PC-3 (cell line): ENCODE data around the gene CARD19.

ENCODE experiments used
- EZH2 ChIP-seq: fragments of 300-600 bp; sonication (generic); IDR thresholded peaks from one replicate; pipeline ENCODE4 v1.6.1; 2017; ENCODE audit warnings: antibody characterized with exemption, mild to moderate bottlenecking, low read length; ENCODE audit not compliant: unreplicated experiment
- EZH2phosphoT487 ChIP-seq: fragments of 300-600 bp; sonication (generic); IDR thresholded peaks from 2 replicates; pipeline ENCODE4 v1.6.1; 2018; ENCODE audit warnings: mild to moderate bottlenecking, antibody characterized with exemption, low read length, borderline replicate concordance
- TF ChIP-seq, protein P1 (sequence below): fragments of 300-600 bp; sonication (generic); conservative IDR thresholded peaks from 2 replicates; pipeline ENCODE4 v1.5.1; 2017; ENCODE audit warnings: antibody characterized with exemption, low read depth, mild to moderate bottlenecking, low read length

DNA sequence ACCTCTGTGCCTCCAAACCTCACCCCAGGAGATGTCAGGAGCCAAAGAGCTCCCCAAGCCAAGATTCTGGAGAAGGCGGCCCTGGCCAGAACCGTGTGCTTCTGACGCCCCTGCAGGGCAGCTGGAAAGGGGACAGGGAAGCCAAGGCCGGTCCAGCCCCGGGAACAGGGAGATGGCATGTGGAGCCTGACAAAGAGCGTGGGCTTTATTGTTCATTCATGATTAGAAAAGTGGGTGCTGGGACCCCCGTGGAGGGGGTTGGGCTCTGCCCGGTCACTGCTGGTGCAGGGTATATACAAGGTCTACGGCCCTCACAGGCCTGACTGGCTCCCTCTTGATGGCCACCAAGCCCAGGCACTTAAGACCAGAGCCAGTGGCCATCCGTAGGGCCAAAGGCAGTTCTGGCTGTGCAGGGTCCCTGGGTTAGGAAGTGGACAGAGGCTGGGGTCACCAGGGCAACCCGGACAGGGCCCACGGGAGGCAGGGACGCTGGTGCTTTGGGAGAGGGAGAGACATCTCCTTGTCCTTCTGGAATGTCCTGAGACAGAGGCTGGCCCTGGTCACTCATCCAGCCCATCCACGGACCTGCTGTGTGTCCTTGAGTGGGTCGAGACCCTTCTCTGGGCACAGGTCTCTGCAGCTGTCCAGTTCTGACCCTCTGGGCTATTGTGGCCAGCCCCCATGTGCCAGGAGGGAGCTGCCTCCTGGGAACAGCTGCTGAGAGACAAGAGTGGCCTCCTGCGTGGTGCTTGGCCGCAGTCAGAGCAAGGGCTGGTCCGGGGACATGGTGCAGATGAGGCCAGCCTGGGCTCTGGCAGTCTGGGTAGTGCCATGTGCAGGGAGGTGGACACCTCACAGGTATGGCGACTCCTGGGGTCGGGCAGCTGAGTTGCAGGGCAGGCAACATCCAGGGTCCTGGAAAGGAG lies 25.6 kb downstream of the CARD19 start:
- TF ChIP-seq, protein P1, sequence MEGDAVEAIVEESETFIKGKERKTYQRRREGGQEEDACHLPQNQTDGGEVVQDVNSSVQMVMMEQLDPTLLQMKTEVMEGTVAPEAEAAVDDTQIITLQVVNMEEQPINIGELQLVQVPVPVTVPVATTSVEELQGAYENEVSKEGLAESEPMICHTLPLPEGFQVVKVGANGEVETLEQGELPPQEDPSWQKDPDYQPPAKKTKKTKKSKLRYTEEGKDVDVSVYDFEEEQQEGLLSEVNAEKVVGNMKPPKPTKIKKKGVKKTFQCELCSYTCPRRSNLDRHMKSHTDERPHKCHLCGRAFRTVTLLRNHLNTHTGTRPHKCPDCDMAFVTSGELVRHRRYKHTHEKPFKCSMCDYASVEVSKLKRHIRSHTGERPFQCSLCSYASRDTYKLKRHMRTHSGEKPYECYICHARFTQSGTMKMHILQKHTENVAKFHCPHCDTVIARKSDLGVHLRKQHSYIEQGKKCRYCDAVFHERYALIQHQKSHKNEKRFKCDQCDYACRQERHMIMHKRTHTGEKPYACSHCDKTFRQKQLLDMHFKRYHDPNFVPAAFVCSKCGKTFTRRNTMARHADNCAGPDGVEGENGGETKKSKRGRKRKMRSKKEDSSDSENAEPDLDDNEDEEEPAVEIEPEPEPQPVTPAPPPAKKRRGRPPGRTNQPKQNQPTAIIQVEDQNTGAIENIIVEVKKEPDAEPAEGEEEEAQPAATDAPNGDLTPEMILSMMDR: no peak
- TF ChIP-seq EZH2: no peak
- no peak for TF ChIP-seq EZH2phosphoT487
